Measurements from ENCODE around the gene SPRED2.

Gene SPRED2

GRCh38 chr2:65429786-65430602 is 2.4 kb downstream of the SPRED2 start:
- TF ChIP-seq EZH2 (IDR thresholded peaks at IDR 0.05) (no peak), FOXP2 (optimal IDR thresholded peaks at IDR 0.05; ENCODE audit: control extremely low read depth, extremely low read length, insufficient read depth) (no peak), POLR2AphosphoS5 (IDR thresholded peaks at IDR 0.05; ENCODE audit: borderline replicate concordance, low read depth, low read length) (no peak)
- Histone ChIP-seq H3K4me3 (peak overlapping the region; percentile 92), H3K9ac (ENCODE audit: insufficient read length) (no peak overlapping the region), H3K36me3 (ENCODE audit: insufficient read depth, low read length) (peaks cover 3% of the 10 kb centered on the region; the same call in 1 of the 2 replicates), H3K27ac (no peak overlapping the region), H3K9me3 (ENCODE audit: low read depth, low read length) (no peaks in the 10 kb centered on the region)
- no peak for DNase-seq (ENCODE audit: low read depth, low spot score)

- Histone ChIP-seq H3K36me3 (ENCODE audit: insufficient read depth, low read length) (peaks cover 3% of the 10 kb centered on the region; the same call in 1 of the 2 replicates), H3K9me3 (ENCODE audit: low read depth, low read length) (no peaks in the 10 kb centered on the region), H3K27ac (no peak overlapping the region), H3K9ac (ENCODE audit: insufficient read length) (no peak overlapping the region), H3K4me3 (no peak overlapping the region)
- no peak for TF ChIP-seq EZH2 (IDR thresholded peaks at IDR 0.05)
- no peak for TF ChIP-seq POLR2AphosphoS5 (IDR thresholded peaks at IDR 0.05; ENCODE audit: borderline replicate concordance, low read depth, low read length)
- no peak for DNase-seq (ENCODE audit: low read depth, low spot score)
These were observed 4.9 kb downstream of the SPRED2 start for GRCh38 chr2:65427532-65427931.

GRCh38 chr2:65425276-65425675 is 7.1 kb downstream of the SPRED2 start:
- Histone ChIP-seq H3K9me3 (ENCODE audit: low read depth, low read length) (no peaks in the 10 kb centered on the region), H3K27ac (no peak overlapping the region), H3K36me3 (ENCODE audit: insufficient read depth, low read length) (peaks cover 3% of the 10 kb centered on the region; the same call in 1 of the 2 replicates), H3K4me3 (no peak overlapping the region), H3K9ac (ENCODE audit: insufficient read length) (no peak overlapping the region)
- TF ChIP-seq FOXP2 (optimal IDR thresholded peaks at IDR 0.05; ENCODE audit: control extremely low read depth, extremely low read length, insufficient read depth) (no peak), POLR2AphosphoS5 (IDR thresholded peaks at IDR 0.05; ENCODE audit: borderline replicate concordance, low read depth, low read length) (no peak), EZH2 (IDR thresholded peaks at IDR 0.05) (no peak)
- DNase-seq (ENCODE audit: low read depth, low spot score) = no peak

GRCh38 chr2:65424391-65424790 is 8.0 kb downstream of the SPRED2 start:
- no peak for TF ChIP-seq EZH2 (IDR thresholded peaks at IDR 0.05)
- no peak for TF ChIP-seq FOXP2 (optimal IDR thresholded peaks at IDR 0.05; ENCODE audit: control extremely low read depth, extremely low read length, insufficient read depth)
- TF ChIP-seq POLR2AphosphoS5 (IDR thresholded peaks at IDR 0.05; ENCODE audit: borderline replicate concordance, low read depth, low read length) = no peak
- H3K36me3 ChIP-seq (ENCODE audit: insufficient read depth, low read length) = no peaks in the 10 kb centered on the region
- H3K9me3 ChIP-seq (ENCODE audit: low read depth, low read length) = no peaks in the 10 kb centered on the region
- no peak overlapping the region for H3K27ac ChIP-seq
- DNase-seq (ENCODE audit: low read depth, low spot score) = no peak
- no peak overlapping the region for H3K9ac ChIP-seq (ENCODE audit: insufficient read length)
- no peak overlapping the region for H3K4me3 ChIP-seq

- no peak overlapping the region for H3K4me3 ChIP-seq
- H3K27ac ChIP-seq = no peak overlapping the region
- DNase-seq (ENCODE audit: low read depth, low spot score) = no peak
- H3K9me3 ChIP-seq (ENCODE audit: low read depth, low read length) = no peaks in the 10 kb centered on the region
- TF ChIP-seq FOXP2 (optimal IDR thresholded peaks at IDR 0.05; ENCODE audit: control extremely low read depth, extremely low read length, insufficient read depth) (no peak), POLR2AphosphoS5 (IDR thresholded peaks at IDR 0.05; ENCODE audit: borderline replicate concordance, low read depth, low read length) (no peak), EZH2 (IDR thresholded peaks at IDR 0.05) (no peak)
- no peak overlapping the region for H3K9ac ChIP-seq (ENCODE audit: insufficient read length)
- H3K36me3 ChIP-seq (ENCODE audit: insufficient read depth, low read length) = no peaks in the 10 kb centered on the region
These were observed 11.0 kb downstream of the SPRED2 start for GRCh38 chr2:65421432-65421748.

- Histone ChIP-seq H3K9me3 (ENCODE audit: low read depth, low read length) (no peaks in the 10 kb centered on the region), H3K27ac (no peak overlapping the region; the same call in 1 of the 2 replicates), H3K4me3 (peak overlapping the region; percentile 24; the same call in 1 of the 2 replicates), H3K36me3 (ENCODE audit: insufficient read depth, low read length) (no peaks in the 10 kb centered on the region), H3K9ac (ENCODE audit: insufficient read length) (no peak overlapping the region)
- TF ChIP-seq FOXP2 (optimal IDR thresholded peaks at IDR 0.05; ENCODE audit: control extremely low read depth, extremely low read length, insufficient read depth) = no peak
- TF ChIP-seq EZH2 (IDR thresholded peaks at IDR 0.05) = no peak
- TF ChIP-seq POLR2AphosphoS5 (IDR thresholded peaks at IDR 0.05; ENCODE audit: borderline replicate concordance, low read depth, low read length) = no peak
- no peak for DNase-seq (ENCODE audit: low read depth, low spot score)
These were observed 11.5 kb downstream of the SPRED2 start for GRCh38 chr2:65420712-65421431.

GRCh38 chr2:65417509-65418085 is 14.8 kb downstream of the SPRED2 start:
- Histone ChIP-seq H3K36me3 (ENCODE audit: insufficient read depth, low read length) (no peaks in the 10 kb centered on the region), H3K9me3 (ENCODE audit: low read depth, low read length) (no peaks in the 10 kb centered on the region), H3K27ac (no peak overlapping the region), H3K4me3 (no peak overlapping the region), H3K9ac (ENCODE audit: insufficient read length) (no peak overlapping the region)
- no peak for DNase-seq (ENCODE audit: low read depth, low spot score)
- TF ChIP-seq FOXP2 (optimal IDR thresholded peaks at IDR 0.05; ENCODE audit: control extremely low read depth, extremely low read length, insufficient read depth) = no peak

- Histone ChIP-seq H3K9me3 (ENCODE audit: low read depth, low read length) (no peaks in the 10 kb centered on the region), H3K27ac (no peak overlapping the region), H3K4me3 (no peak overlapping the region), H3K9ac (ENCODE audit: insufficient read length) (no peak overlapping the region), H3K36me3 (ENCODE audit: insufficient read depth, low read length) (no peaks in the 10 kb centered on the region)
- TF ChIP-seq POLR2AphosphoS5 (IDR thresholded peaks at IDR 0.05; ENCODE audit: borderline replicate concordance, low read depth, low read length) = no peak
- TF ChIP-seq FOXP2 (optimal IDR thresholded peaks at IDR 0.05; ENCODE audit: control extremely low read depth, extremely low read length, insufficient read depth) = no peak
- no peak for TF ChIP-seq EZH2 (IDR thresholded peaks at IDR 0.05)
- DNase-seq (ENCODE audit: low read depth, low spot score) = no peak
These were observed 15.5 kb downstream of the SPRED2 start for GRCh38 chr2:65416945-65417344.
